ENCODE measurements around the gene CLEC12A.

CLEC12A gene

GRCh38 chr12:10031321-10031720 is 60.1 kb downstream of the CLEC12A start:
- Histone ChIP-seq H3K4me3 (ENCODE audit: low read length) (no peak overlapping the region), H3K27me3 (replicated peaks; ENCODE audit: insufficient read depth, low read length) (no peaks in the 10 kb centered on the region), H3K27ac (ENCODE audit: low read length) (no peak overlapping the region), H3K9me2 (replicated peaks; ENCODE audit: insufficient read depth, low read length) (no peaks in the 10 kb centered on the region), H2AFZ (ENCODE audit: low read length) (no peak overlapping the region), H3K4me1 (ENCODE audit: low read length) (peaks cover 11% of the 10 kb centered on the region), H3K9me3 (replicated peaks; ENCODE audit: insufficient read depth, low read length) (no peaks in the 10 kb centered on the region), H4K20me1 (ENCODE audit: insufficient read depth, low read length) (no peaks in the 10 kb centered on the region), H3K36me3 (replicated peaks; ENCODE audit: insufficient read depth, low read length) (no peaks in the 10 kb centered on the region), H3K4me2 (ENCODE audit: low read depth, low read length) (no peak overlapping the region), H3K9ac (ENCODE audit: low read length) (no peak overlapping the region), H3K79me2 (ENCODE audit: low read length) (no peaks in the 10 kb centered on the region), H3F3A (ENCODE audit: insufficient read depth, low read length) (no peaks in the 10 kb centered on the region)
- TF ChIP-seq EZH2phosphoT487 (IDR thresholded peaks at IDR 0.05; ENCODE audit: low read length): no peak
- TF ChIP-seq EZH2 (optimal IDR thresholded peaks at IDR 0.05; ENCODE audit: low read depth, low read length): no peak
- TF ChIP-seq CTCF (IDR thresholded peaks at IDR 0.05; ENCODE audit: low read length): no peak
- no peak for DNase-seq

DNA sequence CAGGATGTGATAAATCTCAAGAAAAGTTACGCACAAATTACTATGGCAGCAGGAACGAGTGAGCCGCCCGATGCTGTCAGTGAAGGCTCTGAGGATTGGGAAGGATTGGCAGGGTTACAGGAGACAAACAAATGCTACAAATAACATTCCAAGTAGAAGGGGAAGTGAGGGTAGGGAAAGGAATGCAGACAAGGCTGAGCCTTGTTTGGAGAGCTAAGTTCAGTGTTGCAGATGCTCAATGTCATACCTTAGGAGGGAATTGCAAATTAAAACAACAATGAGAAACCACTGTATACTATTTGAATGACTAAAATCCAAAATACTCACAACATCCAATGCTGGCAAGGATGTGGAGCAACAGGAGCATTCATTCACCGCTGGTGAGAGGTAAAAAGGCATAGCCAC is 60.6 kb downstream of the CLEC12A start:
- Histone ChIP-seq H3K9me2 (replicated peaks; ENCODE audit: insufficient read depth, low read length) (no peaks in the 10 kb centered on the region), H3K36me3 (replicated peaks; ENCODE audit: insufficient read depth, low read length) (no peaks in the 10 kb centered on the region), H3K4me1 (ENCODE audit: low read length) (peaks cover 11% of the 10 kb centered on the region), H3K4me2 (ENCODE audit: low read depth, low read length) (no peak overlapping the region), H3K4me3 (ENCODE audit: low read length) (no peak overlapping the region), H3K27me3 (replicated peaks; ENCODE audit: insufficient read depth, low read length) (no peaks in the 10 kb centered on the region), H3K9me3 (replicated peaks; ENCODE audit: insufficient read depth, low read length) (no peaks in the 10 kb centered on the region), H3K9ac (ENCODE audit: low read length) (no peak overlapping the region), H3K27ac (ENCODE audit: low read length) (no peak overlapping the region), H3K79me2 (ENCODE audit: low read length) (no peaks in the 10 kb centered on the region), H4K20me1 (ENCODE audit: insufficient read depth, low read length) (no peaks in the 10 kb centered on the region), H2AFZ (ENCODE audit: low read length) (no peak overlapping the region), H3F3A (ENCODE audit: insufficient read depth, low read length) (no peaks in the 10 kb centered on the region)
- TF ChIP-seq EZH2 (optimal IDR thresholded peaks at IDR 0.05; ENCODE audit: low read depth, low read length): no peak
- TF ChIP-seq EZH2phosphoT487 (IDR thresholded peaks at IDR 0.05; ENCODE audit: low read length): no peak
- no peak for TF ChIP-seq CTCF (IDR thresholded peaks at IDR 0.05; ENCODE audit: low read length)
- DNase-seq: no peak

DNA sequence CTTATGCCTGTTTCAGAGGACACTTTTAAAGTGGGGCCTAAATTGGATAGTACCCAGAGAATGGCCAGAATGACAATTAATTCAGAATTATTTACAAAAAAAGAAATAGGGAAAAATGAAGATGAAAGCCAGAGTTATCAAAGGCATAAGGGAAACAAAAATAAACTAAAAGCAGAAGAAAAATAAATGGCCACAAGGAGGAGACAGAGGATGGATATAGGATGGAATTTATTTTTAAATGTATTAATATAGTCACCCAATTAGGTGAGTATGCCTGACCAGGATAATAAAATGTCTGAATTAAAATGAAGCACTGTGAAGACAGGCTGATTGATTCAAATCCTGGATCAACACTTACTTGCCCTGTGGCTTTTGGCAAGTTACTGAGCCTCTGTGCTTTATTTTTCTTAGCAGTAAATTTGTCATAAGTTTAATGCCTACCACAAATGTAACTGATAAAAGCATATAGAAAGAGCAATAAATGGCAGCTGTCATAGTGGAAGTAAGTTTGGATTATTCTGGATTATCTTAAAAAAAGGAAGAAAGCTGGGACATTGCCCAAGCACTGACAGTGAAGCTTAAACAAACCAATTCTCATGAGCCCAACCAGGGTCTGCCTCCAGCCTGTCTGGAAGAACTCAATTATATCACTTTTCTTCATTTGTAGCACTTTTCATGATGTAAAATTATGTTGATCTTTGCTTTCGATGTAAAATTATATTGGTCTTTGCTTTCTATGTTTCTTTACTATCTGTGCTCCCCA is 62.8 kb downstream of the CLEC12A start:
- Histone ChIP-seq H3K4me2 (ENCODE audit: low read depth, low read length) (no peak overlapping the region), H3K4me1 (ENCODE audit: low read length) (peaks cover 11% of the 10 kb centered on the region), H2AFZ (ENCODE audit: low read length) (0 out of 2 replicates have a peak overlapping the region, but pooled peaks have one; percentile 12), H3K9me3 (replicated peaks; ENCODE audit: insufficient read depth, low read length) (no peaks in the 10 kb centered on the region), H3K9ac (ENCODE audit: low read length) (no peak overlapping the region), H3K79me2 (ENCODE audit: low read length) (no peaks in the 10 kb centered on the region), H3K9me2 (replicated peaks; ENCODE audit: insufficient read depth, low read length) (no peaks in the 10 kb centered on the region), H3K4me3 (ENCODE audit: low read length) (no peak overlapping the region), H3K27me3 (replicated peaks; ENCODE audit: insufficient read depth, low read length) (no peaks in the 10 kb centered on the region), H4K20me1 (ENCODE audit: insufficient read depth, low read length) (no peaks in the 10 kb centered on the region), H3F3A (ENCODE audit: insufficient read depth, low read length) (no peaks in the 10 kb centered on the region), H3K36me3 (replicated peaks; ENCODE audit: insufficient read depth, low read length) (no peaks in the 10 kb centered on the region), H3K27ac (ENCODE audit: low read length) (no peak overlapping the region)
- TF ChIP-seq CTCF (IDR thresholded peaks at IDR 0.05; ENCODE audit: low read length): peak; percentile 59
- no peak for TF ChIP-seq EZH2 (optimal IDR thresholded peaks at IDR 0.05; ENCODE audit: low read depth, low read length)
- DNase-seq: peak; percentile 51
